Stimulated activated CD4-positive, alpha-beta T cell treated with anti-CD3 and anti-CD28 coated beads, Interleukin-1b, Interleukin-23, amount 100 ng/mL, for 24 hours (primary cell): ENCODE measurements around the gene PIK3CA.
"Not testable (repeated sequence)": the region's sequence is repeated elsewhere in the genome, so short reads cannot be mapped to it uniquely, and the experiment has no call there.

Experiments
- DNase-seq, 4 experiments: peaks; one replicate each; pipeline ENCODE4 v3.0.0-alpha.2; 2020; ENCODE audit warnings: low read depth in 4 of 4, low spot score in 1 of 4

PIK3CA gene

GRCh38 chr3:179196098-179196497, 47.9 kb downstream of the PIK3CA start:
- DNase-seq: no peak

GRCh38 chr3:179196700-179197099, 48.5 kb downstream of the PIK3CA start:
- DNase-seq: no peak

DNA sequence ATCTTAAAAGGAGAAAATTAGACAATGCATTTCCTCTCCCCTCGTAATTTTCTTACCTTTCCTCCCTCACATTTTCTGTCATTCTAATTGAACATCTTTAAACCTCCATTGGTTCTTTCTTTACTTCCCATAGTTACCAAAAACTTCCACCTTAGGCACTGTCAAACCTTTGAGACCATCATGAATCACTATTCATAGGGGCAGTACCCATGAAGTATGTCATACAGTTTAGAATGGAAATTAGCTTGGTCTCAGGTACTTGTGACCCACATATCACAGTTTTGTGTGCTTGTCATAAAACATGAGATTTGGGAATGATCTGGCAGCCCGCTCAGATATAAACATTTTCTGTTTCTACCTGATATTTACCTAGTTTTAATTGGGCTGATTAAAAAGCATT, 52.6 kb downstream of the PIK3CA start:
- no peak for DNase-seq

DNA sequence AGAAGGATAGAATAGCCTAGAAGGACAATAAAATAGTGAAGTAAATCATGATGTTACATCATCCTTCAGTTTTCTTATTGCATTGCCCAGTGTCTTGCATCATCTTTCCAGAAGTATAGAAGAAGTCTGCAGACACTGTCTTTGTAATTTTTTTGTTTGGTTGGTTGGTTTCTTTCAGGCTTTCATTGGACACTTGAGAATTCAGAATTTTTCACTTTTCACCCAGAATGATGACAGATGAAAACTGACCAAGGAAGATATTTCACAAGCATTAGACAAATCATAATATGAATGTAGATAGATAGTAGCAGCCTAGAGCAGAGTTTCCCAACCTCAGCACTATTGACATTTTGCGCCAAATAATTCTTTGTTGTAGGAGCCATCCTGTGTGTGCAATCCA, 67.4 kb downstream of the PIK3CA start:
- DNase-seq: not testable (repeated sequence)

DNA sequence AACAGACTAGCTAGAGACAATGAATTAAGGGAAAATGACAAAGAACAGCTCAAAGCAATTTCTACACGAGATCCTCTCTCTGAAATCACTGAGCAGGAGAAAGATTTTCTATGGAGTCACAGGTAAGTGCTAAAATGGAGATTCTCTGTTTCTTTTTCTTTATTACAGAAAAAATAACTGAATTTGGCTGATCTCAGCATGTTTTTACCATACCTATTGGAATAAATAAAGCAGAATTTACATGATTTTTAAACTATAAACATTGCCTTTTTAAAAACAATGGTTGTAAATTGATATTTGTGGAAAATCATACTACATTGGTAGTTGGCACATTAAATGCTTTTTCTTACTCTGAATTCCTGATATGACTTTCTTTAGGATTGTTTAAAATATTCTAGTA, 70.1 kb downstream of the PIK3CA start:
- not testable (repeated sequence) for DNase-seq

DNA sequence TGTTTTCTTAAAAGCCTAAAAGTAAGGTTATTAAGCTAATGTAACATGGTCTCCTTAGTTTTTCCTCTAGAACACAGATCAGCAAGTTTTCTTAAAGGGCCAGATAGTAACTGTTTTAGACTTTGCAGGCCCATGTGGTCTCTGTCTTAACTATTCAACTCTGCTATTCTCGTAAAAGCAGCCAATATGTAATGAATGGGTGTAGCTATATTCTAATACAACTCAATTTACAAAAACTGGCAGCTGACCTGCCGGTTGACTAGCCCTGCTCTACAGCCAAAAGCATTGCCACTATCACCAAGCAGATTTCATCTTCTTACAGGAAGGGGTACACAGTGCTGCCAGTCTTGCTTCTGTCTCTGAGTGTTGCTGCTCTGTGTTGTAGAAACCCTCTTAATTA, 75.4 kb downstream of the PIK3CA start:
- DNase-seq: no peak

DNA sequence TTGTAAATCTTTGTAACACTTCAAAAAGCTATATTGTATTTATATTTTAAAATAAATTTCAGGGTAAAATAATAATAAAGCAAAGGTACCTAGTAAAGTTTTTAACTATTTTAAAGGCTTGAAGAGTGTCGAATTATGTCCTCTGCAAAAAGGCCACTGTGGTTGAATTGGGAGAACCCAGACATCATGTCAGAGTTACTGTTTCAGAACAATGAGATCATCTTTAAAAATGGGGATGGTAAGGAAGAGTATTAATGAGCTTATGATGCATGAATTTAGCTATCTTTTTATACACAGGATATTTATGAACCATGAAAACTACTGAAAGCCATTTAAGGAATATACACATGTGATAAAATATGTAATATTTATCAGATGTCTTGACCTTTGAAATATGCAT, 76.4 kb downstream of the PIK3CA start:
- DNase-seq: no peak

GRCh38 chr3:179227349-179227748, 79.2 kb downstream of the PIK3CA start:
- no peak for DNase-seq

DNA sequence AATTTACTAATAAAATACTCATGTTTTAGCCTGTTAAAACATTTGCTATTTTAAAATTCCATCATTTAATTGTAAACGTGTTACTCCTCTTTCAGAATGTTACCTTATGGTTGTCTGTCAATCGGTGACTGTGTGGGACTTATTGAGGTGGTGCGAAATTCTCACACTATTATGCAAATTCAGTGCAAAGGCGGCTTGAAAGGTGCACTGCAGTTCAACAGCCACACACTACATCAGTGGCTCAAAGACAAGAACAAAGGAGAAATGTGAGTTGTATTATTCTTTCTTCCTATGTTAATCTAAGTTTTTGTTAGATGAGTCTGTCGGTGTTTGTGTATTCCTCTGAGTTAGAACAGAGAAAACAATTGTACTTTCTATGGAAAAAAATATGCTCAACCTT, 81.0 kb downstream of the PIK3CA start:
- no peak for DNase-seq

- DNase-seq: no peak
Measured at GRCh38 chr3:179233043-179233442, 84.9 kb downstream of the PIK3CA start.

- no peak for DNase-seq
Measured at GRCh38 chr3:179234199-179234598, 86.0 kb downstream of the PIK3CA start.

DNA sequence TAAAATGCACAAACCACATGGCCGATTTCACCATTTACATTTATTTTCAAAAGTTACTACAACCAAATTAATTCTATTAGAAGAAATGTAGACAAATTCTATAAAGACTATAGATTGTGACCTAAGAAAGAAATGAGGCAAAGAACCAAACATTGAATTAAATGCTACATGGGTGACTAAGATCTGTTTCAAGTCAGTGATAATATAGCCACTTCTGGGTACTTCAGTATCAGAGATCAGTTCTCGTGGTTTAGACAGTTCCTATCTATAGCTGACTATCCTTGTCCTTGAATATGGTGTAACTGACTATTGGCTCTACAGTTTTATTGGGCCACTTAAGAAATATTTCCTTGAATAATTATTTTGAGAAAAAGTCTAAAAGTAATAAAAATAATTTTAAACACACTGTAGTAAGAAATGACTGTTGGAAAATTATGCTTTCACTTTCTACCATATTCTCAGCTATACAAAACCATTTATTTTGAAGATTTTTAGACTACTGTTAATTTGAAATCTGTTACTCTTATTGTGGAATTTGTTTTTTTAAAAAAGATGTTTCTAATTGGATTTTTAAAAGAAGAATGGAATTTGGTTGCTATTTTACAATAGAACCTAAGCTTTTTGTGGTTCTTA, 88.6 kb downstream of the PIK3CA start:
- no peak for DNase-seq

- not testable (repeated sequence) for DNase-seq
Measured at GRCh38 chr3:179240299-179240698, 92.1 kb downstream of the PIK3CA start.

DNA sequence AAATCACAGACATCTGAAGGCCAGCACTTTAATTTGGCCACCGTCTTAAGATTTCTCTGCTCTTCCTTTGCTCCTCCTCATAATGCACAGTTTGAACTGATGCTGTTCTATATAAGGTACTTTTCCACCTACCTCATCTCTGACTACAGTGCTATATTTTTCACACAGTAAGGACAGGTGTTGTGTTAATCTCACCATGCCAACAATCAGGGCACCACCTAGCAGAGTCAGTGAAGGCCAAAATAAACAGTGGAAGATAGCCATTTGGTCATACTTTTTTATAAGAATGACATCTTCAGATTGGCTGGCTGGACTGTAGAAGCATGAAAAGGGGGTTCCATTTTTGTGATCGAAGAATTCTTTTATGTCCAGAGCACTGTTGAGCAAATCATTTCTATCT, 94.7 kb downstream of the PIK3CA start:
- DNase-seq: not testable (repeated sequence)

GRCh38 chr3:179244878-179245277, 96.7 kb downstream of the PIK3CA start:
- no peak for DNase-seq

GRCh38 chr3:179247289-179248015, 99.3 kb downstream of the PIK3CA start:
- no peak for DNase-seq

GRCh38 chr3:179250803-179251476, 102.8 kb downstream of the PIK3CA start, which contains the start of gene KCNMB3:
Gene KCNMB3, minus strand, starts transcription at chr3:179251114. Its CDS starts 124 bp downstream, at chr3:179250990.
- no peak for DNase-seq

- DNase-seq: no peak
Measured at GRCh38 chr3:179256813-179257212, 108.7 kb downstream of the PIK3CA start.

DNA sequence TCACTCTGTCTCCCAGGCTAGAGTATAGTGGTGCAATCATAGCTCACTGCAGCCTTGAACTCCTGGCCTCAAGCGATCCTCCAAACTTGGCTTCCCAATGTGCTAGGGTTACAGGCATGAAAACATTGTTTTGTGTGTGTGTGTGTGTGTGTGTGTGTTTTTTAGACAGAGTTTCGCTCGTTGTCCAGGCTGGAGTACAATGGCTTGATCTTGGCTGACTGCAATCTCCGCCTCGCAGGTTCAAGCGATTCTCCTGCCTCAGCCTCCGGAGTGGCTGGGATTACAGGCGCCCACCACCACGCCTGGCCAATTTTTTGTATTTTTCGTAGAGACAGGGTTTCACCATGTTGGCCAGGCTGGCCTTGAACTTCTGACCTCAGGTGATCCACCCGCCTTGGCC, 109.6 kb downstream of the PIK3CA start:
- not testable (repeated sequence) for DNase-seq

- no peak for DNase-seq
Measured at GRCh38 chr3:179258820-179259219, 110.7 kb downstream of the PIK3CA start.

- not testable (repeated sequence) for DNase-seq
Measured at GRCh38 chr3:179259959-179260756, 112.0 kb downstream of the PIK3CA start.
